Measurements from ENCODE around the gene FAM117B. TPM values are rescaled to one million over a fixed set of nuclear protein-coding genes. Genes with fewer than 3 reads are reported as not detected.

The FAM117B gene
- total RNA-seq, 3 donors from 2014 or later (not counting 1 experiment from before 2014, with no cell fraction given) = 11.6 to 14.2 (median 13.1) TPM

DNA sequence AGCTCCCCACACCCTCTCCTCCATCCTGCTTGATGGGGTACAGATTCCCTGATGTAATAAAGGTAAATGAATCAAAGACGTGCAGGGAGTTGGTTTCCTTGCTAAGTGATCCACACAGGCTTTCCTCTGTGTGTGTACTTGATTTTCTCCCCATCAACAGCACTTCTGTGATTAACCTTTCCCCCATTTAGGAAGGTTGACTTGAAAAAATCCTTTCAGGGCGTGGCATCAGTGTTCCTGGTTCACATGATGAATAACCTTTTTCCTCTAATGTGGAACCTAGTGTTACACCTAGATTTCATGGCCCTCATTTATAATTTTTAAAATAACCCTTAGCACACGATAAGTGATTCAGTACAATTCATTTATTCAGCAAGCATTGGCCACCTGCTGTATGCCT, 121.8 kb downstream of the FAM117B start:
- ATAC-seq (no peak), DNase-seq (no peak)
- Histone ChIP-seq H3K27me3 (ENCODE audit: control insufficient read depth, insufficient read depth, low read length) (no peaks in the 10 kb centered on the region), H3K4me3 (ENCODE audit: low read length) (no peak overlapping the region), H3K27ac (ENCODE audit: low read length) (no peak overlapping the region), H3K9me3 (ENCODE audit: control insufficient read depth, insufficient read depth, low read length) (no peaks in the 10 kb centered on the region), H3K4me1 (ENCODE audit: control insufficient read depth, insufficient read depth, low read length) (peaks cover 2% of the 10 kb centered on the region), H3K36me3 (ENCODE audit: control insufficient read depth, insufficient read depth, low read length) (peaks cover 19% of the 10 kb centered on the region)
- Mint-ChIP-seq H3K4me3 (no peak overlapping the region), H3K27me3 (ENCODE audit: low read depth in 2 of 2) (no peaks in the 10 kb centered on the region), H3K27ac (no peak overlapping the region), H3K4me1 (peaks cover 6 to 13% of the 10 kb centered on the region in 2 donors), H3K9me3 (no peaks in the 10 kb centered on the region), H3K36me3 (no peaks in the 10 kb centered on the region)
- intact Hi-C loops (cut with micrococcal nuclease) = no loop called here
- 94% methylated on average over 2 of the region's 3 CpGs for WGBS (ENCODE audit: insufficient coverage)
- TF ChIP-seq, protein P1, sequence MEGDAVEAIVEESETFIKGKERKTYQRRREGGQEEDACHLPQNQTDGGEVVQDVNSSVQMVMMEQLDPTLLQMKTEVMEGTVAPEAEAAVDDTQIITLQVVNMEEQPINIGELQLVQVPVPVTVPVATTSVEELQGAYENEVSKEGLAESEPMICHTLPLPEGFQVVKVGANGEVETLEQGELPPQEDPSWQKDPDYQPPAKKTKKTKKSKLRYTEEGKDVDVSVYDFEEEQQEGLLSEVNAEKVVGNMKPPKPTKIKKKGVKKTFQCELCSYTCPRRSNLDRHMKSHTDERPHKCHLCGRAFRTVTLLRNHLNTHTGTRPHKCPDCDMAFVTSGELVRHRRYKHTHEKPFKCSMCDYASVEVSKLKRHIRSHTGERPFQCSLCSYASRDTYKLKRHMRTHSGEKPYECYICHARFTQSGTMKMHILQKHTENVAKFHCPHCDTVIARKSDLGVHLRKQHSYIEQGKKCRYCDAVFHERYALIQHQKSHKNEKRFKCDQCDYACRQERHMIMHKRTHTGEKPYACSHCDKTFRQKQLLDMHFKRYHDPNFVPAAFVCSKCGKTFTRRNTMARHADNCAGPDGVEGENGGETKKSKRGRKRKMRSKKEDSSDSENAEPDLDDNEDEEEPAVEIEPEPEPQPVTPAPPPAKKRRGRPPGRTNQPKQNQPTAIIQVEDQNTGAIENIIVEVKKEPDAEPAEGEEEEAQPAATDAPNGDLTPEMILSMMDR (IDR thresholded peaks at IDR 0.05) = no peak

DNA sequence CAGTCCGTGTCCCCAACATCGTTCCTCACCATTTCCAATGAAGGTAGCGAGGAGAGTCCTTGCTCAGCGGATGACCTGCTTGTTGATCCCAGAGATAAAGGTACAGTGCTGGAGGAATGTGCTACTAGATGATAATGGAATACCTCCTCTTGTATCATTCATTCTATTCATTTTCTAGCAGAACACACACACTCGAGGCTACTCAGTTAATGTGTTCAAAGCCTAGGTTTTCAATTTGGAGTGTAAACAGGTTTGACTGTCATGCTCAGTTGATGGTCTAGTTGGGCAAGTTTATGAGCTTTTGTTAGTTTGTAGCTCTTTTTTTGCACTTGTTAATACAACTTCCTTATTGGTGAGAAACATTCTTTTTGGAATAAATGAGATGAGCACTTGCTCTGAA, 122.6 kb downstream of the FAM117B start:
- WGBS (ENCODE audit: insufficient coverage) = 100% methylated on average over 4 of the region's 5 CpGs
- no peaks in the 10 kb centered on the region for H3K9me3 ChIP-seq (ENCODE audit: control insufficient read depth, insufficient read depth, low read length)
- peaks cover 19% of the 10 kb centered on the region for H3K36me3 ChIP-seq (ENCODE audit: control insufficient read depth, insufficient read depth, low read length)
- Mint-ChIP-seq H3K4me1 (peaks cover 8 to 17% of the 10 kb centered on the region in 2 donors), H3K36me3 (no peaks in the 10 kb centered on the region), H3K27me3 (ENCODE audit: low read depth in 2 of 2) (no peaks in the 10 kb centered on the region), H3K9me3 (no peaks in the 10 kb centered on the region), H3K27ac (no peak overlapping the region), H3K4me3 (no peak overlapping the region)
- no peaks in the 10 kb centered on the region for H3K27me3 ChIP-seq (ENCODE audit: control insufficient read depth, insufficient read depth, low read length)
- TF ChIP-seq, protein P1 (IDR thresholded peaks at IDR 0.05) = no peak
- no peak overlapping the region for H3K4me3 ChIP-seq (ENCODE audit: low read length)
- intact Hi-C loops (cut with micrococcal nuclease) = no loop called here
- no peak overlapping the region for H3K27ac ChIP-seq (ENCODE audit: low read length)
- no peak for ATAC-seq
- H3K4me1 ChIP-seq (ENCODE audit: control insufficient read depth, insufficient read depth, low read length) = peaks cover 2% of the 10 kb centered on the region
- no peak for DNase-seq

DNA sequence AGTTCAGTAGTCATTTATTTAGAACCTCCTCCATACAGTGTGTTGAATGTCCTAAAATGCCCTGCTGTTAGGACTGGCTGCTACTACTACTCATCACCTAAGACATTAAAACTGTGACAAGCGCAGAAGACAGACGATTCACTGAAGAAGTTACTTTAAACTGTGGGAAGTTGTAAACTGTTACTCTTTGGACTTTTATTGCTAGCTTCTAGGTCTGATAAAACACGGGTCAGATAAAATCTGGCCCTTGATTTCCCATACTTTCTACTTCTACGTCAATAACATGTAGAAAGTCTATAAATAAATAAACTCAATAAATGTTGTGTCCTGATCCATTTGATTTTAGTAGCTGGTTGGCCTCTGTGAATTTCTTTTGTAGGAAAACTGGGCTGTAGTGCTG, 123.4 kb downstream of the FAM117B start:
- TF ChIP-seq, protein P1 (IDR thresholded peaks at IDR 0.05) = no peak
- no peaks in the 10 kb centered on the region for H3K27me3 Mint-ChIP-seq (ENCODE audit: low read depth in 2 of 2)
- no peak overlapping the region for H3K27ac Mint-ChIP-seq
- no CpG with 5 or more reads among the region's 4 CpGs for WGBS (ENCODE audit: insufficient coverage)
- H3K36me3 ChIP-seq (ENCODE audit: control insufficient read depth, insufficient read depth, low read length) = peaks cover 19% of the 10 kb centered on the region
- no peak overlapping the region for H3K4me3 Mint-ChIP-seq
- H3K9me3 ChIP-seq (ENCODE audit: control insufficient read depth, insufficient read depth, low read length) = no peaks in the 10 kb centered on the region
- ATAC-seq (no peak), DNase-seq (no peak)
- no peaks in the 10 kb centered on the region for H3K9me3 Mint-ChIP-seq
- intact Hi-C loops (cut with micrococcal nuclease) = no loop called here
- no peaks in the 10 kb centered on the region for H3K36me3 Mint-ChIP-seq
- H3K27me3 ChIP-seq (ENCODE audit: control insufficient read depth, insufficient read depth, low read length) = no peaks in the 10 kb centered on the region
- H3K27ac ChIP-seq (ENCODE audit: low read length) = no peak overlapping the region
- H3K4me3 ChIP-seq (ENCODE audit: low read length) = no peak overlapping the region
- H3K4me1 ChIP-seq (ENCODE audit: control insufficient read depth, insufficient read depth, low read length) = peaks cover 2% of the 10 kb centered on the region
- peaks cover 14 to 25% of the 10 kb centered on the region in 2 donors for H3K4me1 Mint-ChIP-seq

DNA sequence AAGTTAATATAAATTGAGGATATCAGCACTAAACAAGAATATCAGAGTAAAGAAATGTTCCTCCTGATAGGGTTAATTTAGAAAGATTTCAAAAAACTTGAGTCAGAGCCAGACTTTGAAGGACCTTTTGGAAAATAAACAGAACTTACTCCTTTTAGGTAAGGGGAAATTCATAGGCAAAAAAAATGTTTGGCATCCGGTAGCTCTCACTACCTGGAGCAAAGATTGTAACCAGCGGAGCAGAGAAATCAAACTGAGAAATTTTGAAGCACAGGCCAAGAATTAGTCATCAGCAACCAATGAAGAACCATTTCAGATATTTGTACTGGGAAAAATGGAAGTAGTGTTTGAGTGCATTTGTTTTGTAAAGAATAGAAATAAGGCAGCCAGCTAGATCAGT, 123.8 kb downstream of the FAM117B start:
- peaks cover 14 to 28% of the 10 kb centered on the region in 2 donors for H3K4me1 Mint-ChIP-seq
- H3K27me3 Mint-ChIP-seq (ENCODE audit: low read depth in 2 of 2) = no peaks in the 10 kb centered on the region
- H3K27ac ChIP-seq (ENCODE audit: low read length) = no peak overlapping the region
- TF ChIP-seq, protein P1 (IDR thresholded peaks at IDR 0.05) = no peak
- no peak overlapping the region for H3K27ac Mint-ChIP-seq
- WGBS (ENCODE audit: insufficient coverage) = 100% methylated on average over 2 of the region's 2 CpGs
- H3K4me1 ChIP-seq (ENCODE audit: control insufficient read depth, insufficient read depth, low read length) = peaks cover 2% of the 10 kb centered on the region
- H3K4me3 ChIP-seq (ENCODE audit: low read length) = no peak overlapping the region
- H3K9me3 Mint-ChIP-seq = no peaks in the 10 kb centered on the region
- no peaks in the 10 kb centered on the region for H3K9me3 ChIP-seq (ENCODE audit: control insufficient read depth, insufficient read depth, low read length)
- DNase-seq = no peak
- peaks cover 19% of the 10 kb centered on the region for H3K36me3 ChIP-seq (ENCODE audit: control insufficient read depth, insufficient read depth, low read length)
- intact Hi-C loops (cut with micrococcal nuclease) = no loop called here
- no peaks in the 10 kb centered on the region for H3K27me3 ChIP-seq (ENCODE audit: control insufficient read depth, insufficient read depth, low read length)
- no peak for ATAC-seq
- no peak overlapping the region for H3K4me3 Mint-ChIP-seq
- H3K36me3 Mint-ChIP-seq = no peaks in the 10 kb centered on the region

All from natural killer cell (primary cell).